Measurements from ENCODE around the gene DHX30.

The DHX30 gene

DNA sequence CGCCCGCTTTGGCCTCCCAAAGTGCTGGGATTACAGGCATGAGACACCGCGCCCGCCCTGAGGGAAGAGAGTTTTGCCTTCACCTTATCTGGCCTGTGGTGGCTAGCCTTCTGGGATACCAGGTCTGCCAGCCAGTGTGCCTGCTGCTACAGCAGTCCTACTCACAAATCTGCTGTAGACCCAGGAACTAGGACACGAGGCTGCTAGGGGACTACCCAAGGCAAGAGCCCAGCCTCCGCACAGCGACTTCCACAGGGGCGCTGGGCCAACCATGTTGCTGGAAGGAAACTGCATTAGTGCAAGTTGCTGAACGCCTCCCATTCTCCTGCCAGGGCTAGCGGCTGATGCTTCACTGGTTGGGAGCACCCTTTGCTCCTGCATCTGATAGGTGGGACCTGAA, 53.7 kb downstream of the DHX30 start:
- Histone ChIP-seq H3K9me3 (no peaks in the 10 kb centered on the region), H3K27me3 (no peaks in the 10 kb centered on the region), H3K4me1 (ENCODE audit: control insufficient read depth in 1 of 2, insufficient read depth in 1 of 2, low read depth in 1 of 2, low read length in 1 of 2) (no peaks in the 10 kb centered on the region), H3K4me3 (ENCODE audit: low read depth in 1 of 2, low read length in 1 of 2) (no peak overlapping the region), H3K27ac (no peak overlapping the region), H3K36me3 (peaks cover 61% of the 10 kb centered on the region)
- TF ChIP-seq, protein P1, sequence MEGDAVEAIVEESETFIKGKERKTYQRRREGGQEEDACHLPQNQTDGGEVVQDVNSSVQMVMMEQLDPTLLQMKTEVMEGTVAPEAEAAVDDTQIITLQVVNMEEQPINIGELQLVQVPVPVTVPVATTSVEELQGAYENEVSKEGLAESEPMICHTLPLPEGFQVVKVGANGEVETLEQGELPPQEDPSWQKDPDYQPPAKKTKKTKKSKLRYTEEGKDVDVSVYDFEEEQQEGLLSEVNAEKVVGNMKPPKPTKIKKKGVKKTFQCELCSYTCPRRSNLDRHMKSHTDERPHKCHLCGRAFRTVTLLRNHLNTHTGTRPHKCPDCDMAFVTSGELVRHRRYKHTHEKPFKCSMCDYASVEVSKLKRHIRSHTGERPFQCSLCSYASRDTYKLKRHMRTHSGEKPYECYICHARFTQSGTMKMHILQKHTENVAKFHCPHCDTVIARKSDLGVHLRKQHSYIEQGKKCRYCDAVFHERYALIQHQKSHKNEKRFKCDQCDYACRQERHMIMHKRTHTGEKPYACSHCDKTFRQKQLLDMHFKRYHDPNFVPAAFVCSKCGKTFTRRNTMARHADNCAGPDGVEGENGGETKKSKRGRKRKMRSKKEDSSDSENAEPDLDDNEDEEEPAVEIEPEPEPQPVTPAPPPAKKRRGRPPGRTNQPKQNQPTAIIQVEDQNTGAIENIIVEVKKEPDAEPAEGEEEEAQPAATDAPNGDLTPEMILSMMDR (IDR thresholded peaks at IDR 0.05) = no peak

DNA sequence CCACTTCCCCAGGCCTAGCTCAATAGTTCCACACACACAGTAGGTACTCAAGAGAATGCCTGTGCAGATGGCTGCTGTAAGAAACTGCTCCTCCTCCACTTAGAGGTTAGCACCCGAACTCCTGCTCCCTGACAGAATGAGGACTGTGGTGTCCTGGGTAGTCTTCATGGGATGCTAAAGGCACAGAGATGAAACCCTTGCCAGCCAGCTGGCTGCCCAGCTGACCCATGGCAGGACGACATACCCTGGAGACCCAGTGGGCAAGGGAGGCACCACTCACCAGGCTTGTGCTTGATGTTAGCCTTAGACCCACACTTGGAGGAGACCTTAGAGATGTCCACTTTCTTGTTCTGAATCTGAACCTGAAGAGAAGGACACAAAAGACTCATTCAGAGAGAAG, 54.2 kb downstream of the DHX30 start:
- no peaks in the 10 kb centered on the region for H3K4me1 ChIP-seq (ENCODE audit: control insufficient read depth in 1 of 2, insufficient read depth in 1 of 2, low read depth in 1 of 2, low read length in 1 of 2)
- H3K4me3 ChIP-seq (ENCODE audit: low read depth in 1 of 2, low read length in 1 of 2) = no peak overlapping the region
- H3K9me3 ChIP-seq = no peaks in the 10 kb centered on the region
- TF ChIP-seq, protein P1 (IDR thresholded peaks at IDR 0.05) = no peak
- H3K27ac ChIP-seq = no peak overlapping the region
- H3K27me3 ChIP-seq = no peaks in the 10 kb centered on the region
- peaks cover 56% of the 10 kb centered on the region for H3K36me3 ChIP-seq

- TF ChIP-seq, protein P1 (IDR thresholded peaks at IDR 0.05) = no peak
- peaks cover 35% of the 10 kb centered on the region for H3K36me3 ChIP-seq
- no peak overlapping the region for H3K27ac ChIP-seq
- H3K4me3 ChIP-seq (ENCODE audit: low read depth in 1 of 2, low read length in 1 of 2) = no peak overlapping the region
- H3K9me3 ChIP-seq = no peaks in the 10 kb centered on the region
- no peaks in the 10 kb centered on the region for H3K27me3 ChIP-seq
- H3K4me1 ChIP-seq (ENCODE audit: control insufficient read depth in 1 of 2, insufficient read depth in 1 of 2, low read depth in 1 of 2, low read length in 1 of 2) = no peaks in the 10 kb centered on the region
These were observed 57.1 kb downstream of the DHX30 start for GRCh38 chr3:47859956-47860605.

DNA sequence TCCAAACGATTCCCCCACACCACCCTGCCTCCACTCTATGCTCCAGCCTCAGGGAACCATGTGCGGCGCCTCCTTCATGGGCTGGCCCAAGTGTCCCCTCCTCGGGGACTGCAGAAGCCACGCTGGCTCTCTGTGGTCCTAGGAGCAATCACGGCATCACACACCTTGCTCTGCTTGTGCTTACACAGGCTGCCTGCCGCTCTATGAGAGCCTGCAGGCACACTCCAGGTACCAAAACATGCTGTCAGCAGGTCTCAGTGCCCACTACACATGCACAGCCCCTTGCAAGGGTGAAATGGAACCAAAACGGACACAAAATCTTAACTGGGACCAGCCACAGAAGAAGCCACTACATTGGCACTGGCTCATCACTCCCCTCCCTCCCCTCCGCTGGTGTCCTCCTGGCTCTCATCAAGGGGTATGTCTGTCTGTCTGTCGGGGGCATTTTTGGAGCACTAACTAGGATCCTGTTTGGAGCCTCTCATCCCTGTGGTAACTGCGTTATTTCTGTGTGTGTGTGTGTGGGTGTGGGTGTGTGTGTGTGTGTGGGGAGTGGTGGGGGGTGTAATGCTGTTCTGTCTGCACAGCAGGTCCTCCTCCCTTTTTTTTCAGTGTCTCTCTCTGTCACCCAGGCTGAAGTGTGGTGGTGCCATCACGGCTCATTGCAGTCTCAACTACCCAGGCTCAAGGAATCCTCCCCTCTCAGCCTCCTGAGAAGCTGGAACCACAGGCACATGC, 60.6 kb downstream of the DHX30 start:
- Histone ChIP-seq H3K27me3 (no peaks in the 10 kb centered on the region), H3K4me1 (ENCODE audit: control insufficient read depth in 1 of 2, insufficient read depth in 1 of 2, low read depth in 1 of 2, low read length in 1 of 2) (no peaks in the 10 kb centered on the region), H3K36me3 (peaks cover 47% of the 10 kb centered on the region), H3K4me3 (ENCODE audit: low read depth in 1 of 2, low read length in 1 of 2) (no peak overlapping the region), H3K27ac (no peak overlapping the region), H3K9me3 (no peaks in the 10 kb centered on the region)
- TF ChIP-seq, protein P1 (IDR thresholded peaks at IDR 0.05) = no peak

- Histone ChIP-seq H3K4me3 (ENCODE audit: low read depth in 1 of 2, low read length in 1 of 2) (no peak overlapping the region), H3K36me3 (peaks cover 54% of the 10 kb centered on the region), H3K27me3 (no peaks in the 10 kb centered on the region), H3K27ac (no peak overlapping the region), H3K9me3 (no peaks in the 10 kb centered on the region), H3K4me1 (ENCODE audit: control insufficient read depth in 1 of 2, insufficient read depth in 1 of 2, low read depth in 1 of 2, low read length in 1 of 2) (no peaks in the 10 kb centered on the region)
- TF ChIP-seq, protein P1 (IDR thresholded peaks at IDR 0.05) = no peak
These were observed 62.3 kb downstream of the DHX30 start for GRCh38 chr3:47865192-47865591.
